ACC112 (cell line): ENCODE data around the gene DAGLB.
"Not testable (repeated sequence)": the region's sequence is repeated elsewhere in the genome, so short reads cannot be mapped to it uniquely, and the experiment has no call there.

Experiments used
- H2AFZ ChIP-seq: fragments of 200-600 bp; sonication (generic); one replicate; pipeline ENCODE4 v1.6.0; 2017; ENCODE audit warnings: antibody characterized with exemption, low read length; ENCODE audit not compliant: unreplicated experiment
- H3K27ac ChIP-seq: fragments of 200-600 bp; sonication (generic); 2 replicates; pipeline ENCODE4 v1.5.1; 2014; ENCODE audit warnings: low read depth, mild to moderate bottlenecking, antibody characterized with exemption, low read length, moderate library complexity
- H3K27me3 ChIP-seq: fragments of 200-600 bp; sonication (generic); 2 replicates; pipeline ENCODE4 v1.6.1; 2014; ENCODE audit warnings: mild to moderate bottlenecking, antibody characterized with exemption, low read length, moderate library complexity, mixed read lengths; ENCODE audit not compliant: insufficient read depth
- H3K36me3 ChIP-seq: fragments of 200-600 bp; sonication (generic); 2 replicates; pipeline ENCODE4 v1.6.1; 2016; ENCODE audit warnings: mild to moderate bottlenecking, antibody characterized with exemption, low read length, moderate library complexity, mixed read lengths; ENCODE audit not compliant: insufficient read depth
- H3K4me1 ChIP-seq: fragments of 200-600 bp; sonication (generic); one replicate; pipeline ENCODE4 v1.6.1; 2016; ENCODE audit warnings: low read length, mixed read lengths; ENCODE audit not compliant: insufficient read depth, unreplicated experiment, control insufficient read depth
- H3K4me3 ChIP-seq: fragments of 200-600 bp; sonication (generic); 2 replicates; pipeline ENCODE4 v1.5.1; 2014; ENCODE audit warnings: mild to moderate bottlenecking, low read depth, low read length
- H3K79me2 ChIP-seq: fragments of 200-600 bp; sonication (generic); one replicate; pipeline ENCODE4 v1.6.0; 2016; ENCODE audit warnings: low read length; ENCODE audit not compliant: control insufficient read depth, unreplicated experiment, insufficient read depth

The DAGLB gene

GRCh38 chr7:6482307-6482706 lies 34.6 kb upstream of the DAGLB start:
- Histone ChIP-seq H3K27ac (no peak overlapping the region), H3K4me3 (peak overlapping the region; percentile 97), H3K79me2 (peaks cover 66% of the 10 kb centered on the region), H2AFZ (no peak overlapping the region), H3K36me3 (peaks cover 12% of the 10 kb centered on the region), H3K27me3 (no peaks in the 10 kb centered on the region), H3K4me1 (peaks cover 39% of the 10 kb centered on the region)

GRCh38 chr7:6481445-6481844 lies 33.7 kb upstream of the DAGLB start:
- Histone ChIP-seq H3K27ac (no peak overlapping the region), H3K27me3 (no peaks in the 10 kb centered on the region), H3K36me3 (peaks cover 12% of the 10 kb centered on the region), H3K4me3 (peak overlapping the region; percentile 73), H3K4me1 (peaks cover 48% of the 10 kb centered on the region), H2AFZ (no peak overlapping the region), H3K79me2 (peaks cover 75% of the 10 kb centered on the region)

- Histone ChIP-seq H3K4me3 (peak overlapping the region; percentile 73), H2AFZ (no peak overlapping the region), H3K36me3 (peaks cover 12% of the 10 kb centered on the region), H3K27ac (peak overlapping the region; percentile 4; the same call in 1 of the 2 replicates), H3K4me1 (peaks cover 55% of the 10 kb centered on the region), H3K79me2 (peaks cover 86% of the 10 kb centered on the region), H3K27me3 (no peaks in the 10 kb centered on the region)
These were observed 32.5 kb upstream of the DAGLB start for GRCh38 chr7:6480323-6480660.

GRCh38 chr7:6479067-6479466 lies 31.3 kb upstream of the DAGLB start:
- Histone ChIP-seq H3K4me3 (no peak overlapping the region), H2AFZ (no peak overlapping the region), H3K27me3 (no peaks in the 10 kb centered on the region), H3K36me3 (peaks cover 16% of the 10 kb centered on the region), H3K79me2 (peaks cover 96% of the 10 kb centered on the region), H3K4me1 (peaks cover 51% of the 10 kb centered on the region), H3K27ac (no peak overlapping the region)

GRCh38 chr7:6478186-6478585 lies 30.4 kb upstream of the DAGLB start:
- peaks cover 23% of the 10 kb centered on the region for H3K36me3 ChIP-seq
- H2AFZ ChIP-seq, result no peak overlapping the region
- H3K27me3 ChIP-seq, result no peaks in the 10 kb centered on the region
- H3K4me3 ChIP-seq, result no peak overlapping the region
- H3K27ac ChIP-seq, result no peak overlapping the region
- H3K4me1 ChIP-seq, result peaks cover 51% of the 10 kb centered on the region
- H3K79me2 ChIP-seq, result peaks cover 97% of the 10 kb centered on the region

- Histone ChIP-seq H3K4me3 (no peak overlapping the region), H3K36me3 (peaks cover 28% of the 10 kb centered on the region), H2AFZ (no peak overlapping the region), H3K79me2 (peaks cover 97% of the 10 kb centered on the region), H3K27me3 (no peaks in the 10 kb centered on the region), H3K4me1 (peaks cover 51% of the 10 kb centered on the region), H3K27ac (no peak overlapping the region)
These were observed 29.5 kb upstream of the DAGLB start for GRCh38 chr7:6477318-6477660.

GRCh38 chr7:6476596-6477317 lies 29.0 kb upstream of the DAGLB start:
- H2AFZ ChIP-seq, result no peak overlapping the region
- peaks cover 98% of the 10 kb centered on the region for H3K79me2 ChIP-seq
- H3K27me3 ChIP-seq, result no peaks in the 10 kb centered on the region
- peaks cover 51% of the 10 kb centered on the region for H3K4me1 ChIP-seq
- H3K4me3 ChIP-seq, result no peak overlapping the region
- H3K36me3 ChIP-seq, result peaks cover 32% of the 10 kb centered on the region
- H3K27ac ChIP-seq, result 0 out of 2 replicates have a peak overlapping the region, but pooled peaks have one; percentile 0

- H3K27ac ChIP-seq, result no peak overlapping the region
- H3K4me1 ChIP-seq, result peaks cover 44% of the 10 kb centered on the region
- H2AFZ ChIP-seq, result no peak overlapping the region
- H3K4me3 ChIP-seq, result no peak overlapping the region
- peaks cover 92% of the 10 kb centered on the region for H3K79me2 ChIP-seq
- H3K36me3 ChIP-seq, result peaks cover 33% of the 10 kb centered on the region
- no peaks in the 10 kb centered on the region for H3K27me3 ChIP-seq
These were observed 27.9 kb upstream of the DAGLB start for GRCh38 chr7:6475433-6476186.

GRCh38 chr7:6465862-6466261 lies 18.1 kb upstream of the DAGLB start:
- Histone ChIP-seq H3K79me2 (peaks cover 15% of the 10 kb centered on the region), H3K4me3 (no peak overlapping the region), H3K36me3 (peaks cover 59% of the 10 kb centered on the region), H3K4me1 (peaks cover 13% of the 10 kb centered on the region), H3K27ac (no peak overlapping the region), H2AFZ (no peak overlapping the region), H3K27me3 (no peaks in the 10 kb centered on the region)

GRCh38 chr7:6463609-6464008 lies 15.9 kb upstream of the DAGLB start:
- H3K36me3 ChIP-seq, result peaks cover 50% of the 10 kb centered on the region
- not testable (repeated sequence) for H3K27ac ChIP-seq, H3K4me3 ChIP-seq, H2AFZ ChIP-seq, H3K27me3 ChIP-seq, H3K79me2 ChIP-seq
- peaks cover 13% of the 10 kb centered on the region for H3K4me1 ChIP-seq
